Measurements from ENCODE around the gene FAU.

Gene FAU

DNA sequence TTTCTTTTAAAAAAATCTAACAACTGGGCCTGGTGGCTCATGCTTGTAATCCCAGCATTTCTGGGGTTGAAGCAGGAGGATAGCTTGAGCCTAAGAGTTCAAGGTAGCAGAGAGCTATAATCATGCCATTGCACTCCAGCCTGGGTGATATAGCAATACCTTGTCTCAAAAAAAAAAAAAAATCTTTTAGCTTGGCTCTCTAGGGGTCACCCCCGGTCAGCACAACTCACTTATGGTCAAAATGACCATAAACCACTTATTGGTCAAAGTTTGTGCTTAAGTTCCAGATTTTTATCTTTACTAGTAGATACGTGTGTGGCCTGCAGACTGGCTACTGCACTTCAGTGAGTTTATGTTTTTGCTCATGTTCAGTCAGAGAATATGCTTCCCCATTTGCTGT, 41.8 kb upstream of the FAU start:
- H3K27ac ChIP-seq, result no peak overlapping the region
- TF ChIP-seq CTCF (conservative IDR thresholded peaks at IDR 0.05), result no peak

GRCh38 chr11:65160643-65161042, 38.7 kb upstream of the FAU start:
- TF ChIP-seq CTCF (conservative IDR thresholded peaks at IDR 0.05), result no peak
- no peak overlapping the region for H3K27ac ChIP-seq

GRCh38 chr11:65159012-65159411, 37.1 kb upstream of the FAU start:
- H3K27ac ChIP-seq, result no peak overlapping the region
- TF ChIP-seq CTCF (conservative IDR thresholded peaks at IDR 0.05), result no peak

DNA sequence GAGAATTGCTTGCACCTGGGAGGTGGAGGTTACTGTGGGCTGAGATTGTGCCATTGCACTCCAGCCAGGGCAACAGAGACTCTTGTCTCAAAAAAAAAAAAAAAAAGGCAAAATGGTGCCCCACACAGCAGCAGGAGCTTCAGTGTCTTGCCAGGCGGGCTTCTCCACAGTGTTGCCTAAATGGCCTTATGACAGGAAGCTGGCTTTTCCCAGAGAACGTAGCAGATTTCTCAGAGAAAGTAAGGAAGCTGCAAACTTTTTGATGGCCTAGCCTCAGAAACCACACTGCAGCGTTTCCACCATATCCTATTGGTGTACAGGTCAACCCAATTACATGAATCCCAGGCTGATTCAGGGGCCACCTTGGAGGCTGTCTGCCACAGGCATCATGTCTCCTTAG, 35.4 kb upstream of the FAU start:
- H3K27ac ChIP-seq, result no peak overlapping the region
- no peak for TF ChIP-seq CTCF (conservative IDR thresholded peaks at IDR 0.05)

- TF ChIP-seq CTCF (conservative IDR thresholded peaks at IDR 0.05), result no peak
- no peak overlapping the region for H3K27ac ChIP-seq
Measured at GRCh38 chr11:65156926-65157325, 35.0 kb upstream of the FAU start.

DNA sequence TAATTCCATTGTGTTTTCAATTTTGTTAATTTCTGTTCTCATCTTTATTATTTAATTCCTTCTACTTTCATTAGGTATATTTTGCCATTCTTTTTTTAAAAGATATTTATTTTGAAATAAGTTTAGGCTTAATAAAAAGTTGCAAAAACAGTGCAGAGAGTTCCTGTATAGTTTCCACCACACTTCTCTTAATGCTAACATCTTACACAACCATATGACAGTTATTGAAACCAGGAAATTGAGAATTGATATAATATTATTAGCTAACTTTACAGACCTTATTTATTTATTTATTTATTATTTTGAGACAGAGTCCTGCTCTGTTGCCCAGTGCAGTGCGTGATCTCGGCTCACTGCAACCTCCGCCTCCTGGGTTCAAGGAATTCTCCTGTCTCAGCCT, 34.3 kb upstream of the FAU start:
- no peak overlapping the region for H3K27ac ChIP-seq
- no peak for TF ChIP-seq CTCF (conservative IDR thresholded peaks at IDR 0.05)

DNA sequence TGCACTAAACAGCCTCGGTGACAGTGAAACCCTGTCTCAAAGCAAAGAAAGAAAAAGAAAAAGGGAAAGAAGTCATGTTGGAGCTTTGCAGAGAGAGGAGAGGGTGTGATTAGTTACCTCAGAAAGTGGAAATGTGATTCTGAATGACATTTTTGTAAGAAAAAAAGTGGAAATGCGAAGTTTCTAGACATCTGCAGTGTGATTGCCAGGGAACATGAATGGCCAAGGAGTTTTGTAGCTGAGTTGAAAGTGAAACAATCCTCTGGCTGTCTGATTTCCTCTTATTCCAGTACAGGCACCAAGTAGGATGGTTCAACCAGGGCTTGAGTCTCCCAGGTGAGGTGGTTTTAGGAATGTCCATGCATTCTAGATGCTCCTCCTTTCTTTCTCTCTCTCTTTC, 30.2 kb upstream of the FAU start:
- no peak for TF ChIP-seq CTCF (conservative IDR thresholded peaks at IDR 0.05)
- H3K27ac ChIP-seq, result no peak overlapping the region
